K562 (cell line): ENCODE results near the gene GLI3. TPM values are rescaled to one million over a fixed set of nuclear protein-coding genes. Genes with fewer than 3 reads are reported as not detected.

Experiments used
- ATAC-seq: fragments of 200-7000 bp; cut with Tn5 transposase; 3 replicates; pipeline ENCODE4 v1.9.1; 2020; ENCODE audit warnings: moderate library complexity
- BruUV-seq: library from RNA; stranded (reverse); fragments of 400-500 nt; replicated peaks from 2 replicates; lab custom pipeline; 2021; lab: Mats Ljungman, UMichigan
- CTCF ChIA-PET: fragments of 300-600 bp; formaldehyde crosslinking; extraction: SDS; loops from one replicate; lab custom pipeline; 2021; ENCODE audit warnings: low intra/inter-chr PET ratio; lab: Yijun Ruan, JAX
- POLR2A ChIA-PET: fragments of 300-600, 350-650 bp; sonication (Branson Sonifier 250); formaldehyde crosslinking; extraction: SDS; loops from one replicate; lab custom pipeline; 2021; ENCODE audit warnings: antibody characterized with exemption, inconsistent platforms; lab: Yijun Ruan, JAX
- DNase-seq, 4 experiments: peaks; one replicate each; pipeline versions ENCODE4 v3.0.0 to v3.0.0-alpha.2; 2011 to 2018; ENCODE audit warnings: low spot score in 3 of 4, mixed read lengths in 3 of 4; ENCODE audit errors: extremely low read depth in 1 of 4
- FAIRE-seq: peaks from 2 replicates; lab custom pipeline; 2011; peaks lifted over from hg19 to GRCh38; lab: Jason Lieb, UNC
- H2AFZ ChIP-seq: 2 replicates; pipeline ENCODE4 v1.6.0; 2011; ENCODE audit warnings: low read depth, low read length, control low read depth, inconsistent platforms
- H3K27ac ChIP-seq: fragments of 200-600 bp; 3 replicates; pipeline ENCODE4 v1.8.0; 2011; ENCODE audit warnings: low read depth, mild to moderate bottlenecking, control low read depth, inconsistent platforms, low read length, moderate library complexity, mixed read lengths; ENCODE audit errors: extremely low read depth
- H3K27me3 ChIP-seq, 2 experiments: fragments of 300-600 bp in 1 of 2; 2 replicates in 1 of 2; 3 replicates in 1 of 2; pipeline versions ENCODE4 v1.6.0 to v1.8.0; 2011; ENCODE audit warnings: inconsistent platforms in 2 of 2, low read length in 2 of 2, mild to moderate bottlenecking in 1 of 2, mixed read lengths in 1 of 2, moderate library complexity in 1 of 2; ENCODE audit not compliant: control insufficient read depth in 2 of 2, insufficient read depth in 2 of 2
- H3K36me3 ChIP-seq: fragments of 300-600 bp; 3 replicates; pipeline ENCODE4 v1.8.0; 2011; ENCODE audit warnings: mild to moderate bottlenecking, low read length, inconsistent platforms; ENCODE audit not compliant: control insufficient read depth, insufficient read depth
- H3K4me1 ChIP-seq, 2 experiments: fragments of 200-600 bp in 1 of 2; replicated peaks in 1 of 2; 2 replicates in 1 of 2; 3 replicates in 1 of 2; pipeline versions ENCODE4 v1.5.1 to v1.8.0; 2011; ENCODE audit warnings: inconsistent platforms in 2 of 2, low read length in 2 of 2, mild to moderate bottlenecking in 1 of 2, mixed read lengths in 1 of 2, moderate library complexity in 1 of 2; ENCODE audit not compliant: control insufficient read depth in 2 of 2, insufficient read depth in 2 of 2
- H3K4me2 ChIP-seq: 2 replicates; pipeline ENCODE4 v1.6.1; 2011; ENCODE audit warnings: low read length, control low read depth, inconsistent platforms, mixed read lengths; ENCODE audit not compliant: insufficient read depth
- H3K4me3 ChIP-seq: fragments of 200-600 bp; sonication (generic), shearing (Covaris generic); 2 replicates; pipeline ENCODE4 v1.5.1; 2016; ENCODE audit warnings: control low read depth, inconsistent platforms
- H3K79me2 ChIP-seq: fragments of 200-600 bp; 3 replicates; pipeline ENCODE4 v1.8.0; 2011; ENCODE audit warnings: low read length, inconsistent platforms; ENCODE audit not compliant: control insufficient read depth, insufficient read depth
- H3K9ac ChIP-seq, 2 experiments: 2 replicates each; pipeline versions ENCODE4 v1.6.0 to v1.6.1; 2011; ENCODE audit warnings: low read depth in 2 of 2, low read length in 2 of 2, control low read depth in 1 of 2, inconsistent platforms in 1 of 2, mild to moderate bottlenecking in 1 of 2, mixed read lengths in 1 of 2; ENCODE audit not compliant: insufficient read depth in 1 of 2
- H3K9me1 ChIP-seq: one replicate; pipeline ENCODE4 v1.6.0; 2011; ENCODE audit warnings: inconsistent platforms, mild to moderate bottlenecking, low read length, moderate library complexity; ENCODE audit not compliant: control insufficient read depth, insufficient read depth
- H3K9me3 ChIP-seq: replicated peaks from 2 replicates; pipeline ENCODE4 v1.5.1; 2011; ENCODE audit warnings: low read depth, low read length, inconsistent platforms; ENCODE audit not compliant: control insufficient read depth, insufficient read depth
- H4K20me1 ChIP-seq: replicated peaks from 2 replicates; pipeline ENCODE4 v1.6.1; 2011; ENCODE audit warnings: low read length, inconsistent platforms, mixed read lengths; ENCODE audit not compliant: control insufficient read depth, insufficient read depth
- DMBX1 ChIP-seq: fragments of 250-450 bp; sonication (Bioruptor Pico); IDR thresholded peaks from 2 replicates; pipeline ENCODE4 v1.8.0; 2022; ENCODE audit warnings: inconsistent platforms, mild to moderate bottlenecking, moderate library complexity, borderline replicate concordance
- GTF2F1 ChIP-seq: IDR thresholded peaks from 2 replicates; pipeline ENCODE4 v1.6.1; 2011; ENCODE audit warnings: low read depth, low read length, improper control_type of control experiment
- HOXB6 ChIP-seq: fragments of 250-450 bp; sonication (Bioruptor Pico); IDR thresholded peaks from 2 replicates; pipeline ENCODE4 v1.5.1; 2022; ENCODE audit warnings: mild to moderate bottlenecking, borderline replicate concordance
- HSF4 ChIP-seq: fragments of 250-450 bp; sonication (Bioruptor Pico); IDR thresholded peaks from 2 replicates; pipeline ENCODE4 v2.1.2; 2022; ENCODE audit warnings: mild to moderate bottlenecking, moderate library complexity, borderline replicate concordance
- NR4A1 ChIP-seq, 2 experiments: fragments of 250-450 bp in 1 of 2; fragments of 450-650 bp in 1 of 2; sonication (Bioruptor Pico) in 1 of 2; IDR thresholded peaks; 2 replicates each; pipeline versions ENCODE4 v1.4.0 to v1.6.1; 2016 to 2020; ENCODE audit warnings: mild to moderate bottlenecking in 2 of 2, missing compliant biosample characterization in 1 of 2, missing genetic modification characterization in 1 of 2, moderate library complexity in 1 of 2
- PRPF4 ChIP-seq: fragments of 200-400 bp; formaldehyde crosslinking; IDR thresholded peaks from one replicate; pipeline ENCODE4 v1.6.1; 2017; ENCODE audit warnings: low read length, low read depth, mild to moderate bottlenecking; ENCODE audit not compliant: insufficient read depth, poor library complexity, severe bottlenecking
- SMAD4 ChIP-seq: fragments of 250-450 bp; sonication (Bioruptor Pico); conservative IDR thresholded peaks from 2 replicates; pipeline ENCODE4 v1.8.0; 2021; ENCODE audit warnings: inconsistent platforms, mild to moderate bottlenecking, moderate library complexity
- STAT5A ChIP-seq: IDR thresholded peaks from 2 replicates; pipeline ENCODE4 v1.6.1; 2012; ENCODE audit warnings: low read length, inconsistent platforms, borderline replicate concordance
- TCFL5 ChIP-seq: fragments of 250-450 bp; sonication (Bioruptor Pico); conservative IDR thresholded peaks from 2 replicates; pipeline ENCODE4 v1.6.1; 2021; ENCODE audit warnings: mild to moderate bottlenecking, moderate library complexity, matching md5 sums
- ZBTB7A ChIP-seq: IDR thresholded peaks from 2 replicates; pipeline ENCODE4 v1.6.1; 2011; ENCODE audit warnings: low read depth, mild to moderate bottlenecking, low read length, moderate library complexity, borderline replicate concordance; ENCODE audit not compliant: control insufficient read depth
- ZKSCAN3 ChIP-seq: fragments of 250-450 bp; sonication (Bioruptor Pico); IDR thresholded peaks from 2 replicates; pipeline ENCODE4 v1.4.0; 2020
- ZNF609 ChIP-seq: sonication (generic); formaldehyde crosslinking; IDR thresholded peaks from 2 replicates; pipeline ENCODE4 v1.8.1; 2023; ENCODE audit warnings: missing genetic modification reagents, mild to moderate bottlenecking, borderline replicate concordance
- ZNF655 ChIP-seq: fragments of 250-450 bp; sonication (Bioruptor Pico); IDR thresholded peaks from 2 replicates; pipeline ENCODE4 v1.5.0; 2021
- ZZZ3 ChIP-seq: fragments of 450-650 bp; IDR thresholded peaks from 2 replicates; pipeline ENCODE4 v1.6.1; 2016; ENCODE audit warnings: antibody characterized with exemption, mild to moderate bottlenecking, moderate library complexity
- in situ Hi-C: fragments of 300-500 bp; cut with MboI; formaldehyde crosslinking; loops from 4 replicates; pipeline ENCODE4 v1.15.0; 2018; ENCODE audit warnings: inconsistent platforms, mixed read lengths
- intact Hi-C: fragments of 100-400 bp; cut with micrococcal nuclease; formaldehyde crosslinking; loops from 2 replicates; pipeline ENCODE4 v1.14.2; 2022
- polyA plus RNA-seq, 8 experiments: library from polyadenylated mRNA; depleted of rRNA in 4 of 8; stranded (reverse) in 5 of 8; unstranded in 3 of 8; fragments of >200 nt; fragmentation: Nextera tagmentation in 2 of 8; fragmentation: Illumina TruSeq in 1 of 8; extraction: Ambion mirVana in 2 of 8; extraction: Trizol in 1 of 8; gene quantifications; 2 replicates each; pipeline versions ENCODE4 v1.2.1 to v1.2.3, GENCODE V29; 2011 to 2014; ENCODE audit warnings: inconsistent platforms in 1 of 8, missing spikeins in 1 of 8
- total RNA-seq, 7 experiments: library from RNA; depleted of rRNA in 6 of 7; stranded (reverse); fragments of >200 nt in 6 of 7; fragmentation: Illumina TruSeq in 2 of 7; extraction: Trizol in 2 of 7; gene quantifications; 2 replicates each; pipeline versions ENCODE4 v1.2.1 to v1.2.3, GENCODE V29; 2011 to 2021; ENCODE audit warnings: low replicate concordance in 1 of 7

Gene GLI3
- total and polyA plus RNA-seq, 9 of the 15 experiments (the other 6 are each of a cell fraction or from before 2014, with no cell fraction given), result 0.01 to 0.18 (median 0.07) TPM; not detected in 6

- no peak for TF ChIP-seq PRPF4
Observed at GRCh38 chr7:42168512-42168911, 68.5 kb downstream of the GLI3 start (continued).

- ATAC-seq (no peak), FAIRE-seq (no peak), DNase-seq (no peak)
- Histone ChIP-seq H3K4me3 (no peak overlapping the region), H3K27me3 (peaks cover 0 to 5% of the 10 kb centered on the region in 2 experiments; a peak in 1 of 5 replicates), H3K4me1 (no peaks in the 10 kb centered on the region), H3K9me1 (no peaks in the 10 kb centered on the region), H3K9ac (no peak overlapping the region), H3K4me2 (no peak overlapping the region), H3K36me3 (no peaks in the 10 kb centered on the region), H4K20me1 (no peaks in the 10 kb centered on the region), H3K27ac (no peak overlapping the region), H3K9me3 (no peaks in the 10 kb centered on the region), H3K79me2 (no peaks in the 10 kb centered on the region), H2AFZ (no peak overlapping the region)
- CTCF ChIA-PET, result no interaction called here
- in situ Hi-C loops, result no loop called here
- no TSS peak for BruUV-seq
- intact Hi-C loops, result no loop called here
- POLR2A ChIA-PET, result no interaction called here
- TF ChIP-seq ZNF609, result no peak
- TF ChIP-seq ZNF655, result no peak
- no peak for TF ChIP-seq TCFL5
- TF ChIP-seq HOXB6 (CRISPR knock-in tag), result no peak
- no peak for TF ChIP-seq ZBTB7A
- no peak for TF ChIP-seq STAT5A
- no peak for TF ChIP-seq GTF2F1
- no peak for TF ChIP-seq DMBX1 (CRISPR knock-in tag)
- no peak for TF ChIP-seq ZKSCAN3 (CRISPR knock-in tag)
- no peak for TF ChIP-seq NR4A1 (CRISPR knock-in tag; IDR thresholded peaks at IDR 0.05)
- no peak for TF ChIP-seq NR4A1 (tag; IDR thresholded peaks at IDR 0.05)
- no peak for TF ChIP-seq HSF4
- no peak for TF ChIP-seq SMAD4
- TF ChIP-seq ZZZ3, result no peak
Observed at GRCh38 chr7:42167631-42168236, 69.3 kb downstream of the GLI3 start.
